Measurements from ENCODE around the gene OR52N4.

The OR52N4 gene

GRCh38 chr11:5737091-5737490, 17.0 kb upstream of the OR52N4 start:
- Histone ChIP-seq H3K4me1 (ENCODE audit: control insufficient read depth in 1 of 2, insufficient read depth in 2 of 2, low read length in 2 of 2) (no peaks in the 10 kb centered on the region), H3K4me3 (ENCODE audit: low read depth in 1 of 2, low read length in 2 of 2) (no peak overlapping the region), H3K27me3 (ENCODE audit: control insufficient read depth in 1 of 2, insufficient read depth in 2 of 2, low read length in 2 of 2) (no peaks in the 10 kb centered on the region), H3K9ac (ENCODE audit: low read depth in 1 of 2, low read length in 2 of 2) (no peak overlapping the region), H3K36me3 (ENCODE audit: control insufficient read depth in 1 of 2, insufficient read depth in 2 of 2, low read length in 2 of 2) (no peaks in the 10 kb centered on the region), H3K9me3 (ENCODE audit: control insufficient read depth in 1 of 2, low read length in 2 of 2) (no peaks in the 10 kb centered on the region), H3K27ac (ENCODE audit: low read depth, low read length) (no peak overlapping the region)

- no peaks in the 10 kb centered on the region for H3K9me3 ChIP-seq (ENCODE audit: control insufficient read depth in 1 of 2, low read length in 2 of 2)
- H3K4me1 ChIP-seq (ENCODE audit: control insufficient read depth in 1 of 2, insufficient read depth in 2 of 2, low read length in 2 of 2): no peaks in the 10 kb centered on the region
- H3K4me3 ChIP-seq (ENCODE audit: low read depth in 1 of 2, low read length in 2 of 2): no peak overlapping the region
- no peaks in the 10 kb centered on the region for H3K36me3 ChIP-seq (ENCODE audit: control insufficient read depth in 1 of 2, insufficient read depth in 2 of 2, low read length in 2 of 2)
- H3K27me3 ChIP-seq (ENCODE audit: control insufficient read depth in 1 of 2, insufficient read depth in 2 of 2, low read length in 2 of 2): no peaks in the 10 kb centered on the region
- no peak overlapping the region for H3K9ac ChIP-seq (ENCODE audit: low read depth in 1 of 2, low read length in 2 of 2)
- H3K27ac ChIP-seq (ENCODE audit: low read depth, low read length): no peak overlapping the region
Observed at GRCh38 chr11:5737670-5738392, 16.2 kb upstream of the OR52N4 start.

- H3K9ac ChIP-seq (ENCODE audit: low read depth in 1 of 2, low read length in 2 of 2): no peak overlapping the region
- H3K27ac ChIP-seq (ENCODE audit: low read depth, low read length): no peak overlapping the region
- no peaks in the 10 kb centered on the region for H3K4me1 ChIP-seq (ENCODE audit: control insufficient read depth in 1 of 2, insufficient read depth in 2 of 2, low read length in 2 of 2)
- H3K4me3 ChIP-seq (ENCODE audit: low read depth in 1 of 2, low read length in 2 of 2): no peak overlapping the region
- no peaks in the 10 kb centered on the region for H3K27me3 ChIP-seq (ENCODE audit: control insufficient read depth in 1 of 2, insufficient read depth in 2 of 2, low read length in 2 of 2)
- H3K36me3 ChIP-seq (ENCODE audit: control insufficient read depth in 1 of 2, insufficient read depth in 2 of 2, low read length in 2 of 2): no peaks in the 10 kb centered on the region
- H3K9me3 ChIP-seq (ENCODE audit: control insufficient read depth in 1 of 2, low read length in 2 of 2): no peaks in the 10 kb centered on the region
Observed at GRCh38 chr11:5738431-5738830, 15.6 kb upstream of the OR52N4 start.

- no peak overlapping the region for H3K27ac ChIP-seq (ENCODE audit: low read depth, low read length)
- no peaks in the 10 kb centered on the region for H3K27me3 ChIP-seq (ENCODE audit: control insufficient read depth in 1 of 2, insufficient read depth in 2 of 2, low read length in 2 of 2)
- no peaks in the 10 kb centered on the region for H3K4me1 ChIP-seq (ENCODE audit: control insufficient read depth in 1 of 2, insufficient read depth in 2 of 2, low read length in 2 of 2)
- no peaks in the 10 kb centered on the region for H3K9me3 ChIP-seq (ENCODE audit: control insufficient read depth in 1 of 2, low read length in 2 of 2)
- no peaks in the 10 kb centered on the region for H3K36me3 ChIP-seq (ENCODE audit: control insufficient read depth in 1 of 2, insufficient read depth in 2 of 2, low read length in 2 of 2)
- no peak overlapping the region for H3K9ac ChIP-seq (ENCODE audit: low read depth in 1 of 2, low read length in 2 of 2)
- H3K4me3 ChIP-seq (ENCODE audit: low read depth in 1 of 2, low read length in 2 of 2): no peak overlapping the region
Observed at GRCh38 chr11:5746614-5747013, 7.4 kb upstream of the OR52N4 start.

- H3K36me3 ChIP-seq (ENCODE audit: control insufficient read depth in 1 of 2, insufficient read depth in 2 of 2, low read length in 2 of 2): no peaks in the 10 kb centered on the region
- no peaks in the 10 kb centered on the region for H3K9me3 ChIP-seq (ENCODE audit: control insufficient read depth in 1 of 2, low read length in 2 of 2)
- H3K4me1 ChIP-seq (ENCODE audit: control insufficient read depth in 1 of 2, insufficient read depth in 2 of 2, low read length in 2 of 2): no peaks in the 10 kb centered on the region
- no peaks in the 10 kb centered on the region for H3K27me3 ChIP-seq (ENCODE audit: control insufficient read depth in 1 of 2, insufficient read depth in 2 of 2, low read length in 2 of 2)
- H3K9ac ChIP-seq (ENCODE audit: low read depth in 1 of 2, low read length in 2 of 2): no peak overlapping the region
- H3K4me3 ChIP-seq (ENCODE audit: low read depth in 1 of 2, low read length in 2 of 2): no peak overlapping the region
- H3K27ac ChIP-seq (ENCODE audit: low read depth, low read length): no peak overlapping the region
Observed at GRCh38 chr11:5749836-5750235, 4.2 kb upstream of the OR52N4 start.

- Histone ChIP-seq H3K27me3 (ENCODE audit: control insufficient read depth in 1 of 2, insufficient read depth in 2 of 2, low read length in 2 of 2) (no peaks in the 10 kb centered on the region), H3K36me3 (ENCODE audit: control insufficient read depth in 1 of 2, insufficient read depth in 2 of 2, low read length in 2 of 2) (no peaks in the 10 kb centered on the region), H3K27ac (ENCODE audit: low read depth, low read length) (no peak overlapping the region), H3K9me3 (ENCODE audit: control insufficient read depth in 1 of 2, low read length in 2 of 2) (no peaks in the 10 kb centered on the region), H3K4me1 (ENCODE audit: control insufficient read depth in 1 of 2, insufficient read depth in 2 of 2, low read length in 2 of 2) (no peaks in the 10 kb centered on the region), H3K9ac (ENCODE audit: low read depth in 1 of 2, low read length in 2 of 2) (no peak overlapping the region), H3K4me3 (ENCODE audit: low read depth in 1 of 2, low read length in 2 of 2) (no peak overlapping the region)
Observed at GRCh38 chr11:5767056-5767455, 13.0 kb downstream of the OR52N4 start.

GRCh38 chr11:5783255-5783654, 29.2 kb downstream of the OR52N4 start, which contains the start of gene OR52N5:
TSS of gene OR52N5 (minus strand) at chr11:5783355. CDS start at chr11:5778634, 4,721 bp downstream.
- H3K4me1 ChIP-seq (ENCODE audit: control insufficient read depth in 1 of 2, insufficient read depth in 2 of 2, low read length in 2 of 2): no peaks in the 10 kb centered on the region
- H3K27ac ChIP-seq (ENCODE audit: low read depth, low read length): no peak within 1 kb of the TSS
- no peaks in the 10 kb centered on the region for H3K9me3 ChIP-seq (ENCODE audit: control insufficient read depth in 1 of 2, low read length in 2 of 2)
- H3K9ac ChIP-seq (ENCODE audit: low read depth in 1 of 2, low read length in 2 of 2): no peak within 1 kb of the TSS
- no peaks in the 10 kb centered on the region for H3K36me3 ChIP-seq (ENCODE audit: control insufficient read depth in 1 of 2, insufficient read depth in 2 of 2, low read length in 2 of 2)
- H3K27me3 ChIP-seq (ENCODE audit: control insufficient read depth in 1 of 2, insufficient read depth in 2 of 2, low read length in 2 of 2): no peaks in the 10 kb centered on the region
- H3K4me3 ChIP-seq (ENCODE audit: low read depth in 1 of 2, low read length in 2 of 2): no peak within 1 kb of the TSS

- H3K27me3 ChIP-seq (ENCODE audit: control insufficient read depth in 1 of 2, insufficient read depth in 2 of 2, low read length in 2 of 2): no peaks in the 10 kb centered on the region
- H3K9ac ChIP-seq (ENCODE audit: low read depth in 1 of 2, low read length in 2 of 2): no peak within 1 kb of the TSS
- no peak within 1 kb of the TSS for H3K27ac ChIP-seq (ENCODE audit: low read depth, low read length)
- no peaks in the 10 kb centered on the region for H3K4me1 ChIP-seq (ENCODE audit: control insufficient read depth in 1 of 2, insufficient read depth in 2 of 2, low read length in 2 of 2)
- H3K9me3 ChIP-seq (ENCODE audit: control insufficient read depth in 1 of 2, low read length in 2 of 2): no peaks in the 10 kb centered on the region
- no peaks in the 10 kb centered on the region for H3K36me3 ChIP-seq (ENCODE audit: control insufficient read depth in 1 of 2, insufficient read depth in 2 of 2, low read length in 2 of 2)
- H3K4me3 ChIP-seq (ENCODE audit: low read depth in 1 of 2, low read length in 2 of 2): no peak within 1 kb of the TSS
Observed at GRCh38 chr11:5791165-5791564, 37.1 kb downstream of the OR52N4 start, which contains the start of gene OR52N1. TSS of gene OR52N1 (minus strand) at chr11:5791265. CDS start at chr11:5788816, 2,449 bp downstream.

- H3K4me3 ChIP-seq (ENCODE audit: low read depth in 1 of 2, low read length in 2 of 2): no peak overlapping the region
- no peaks in the 10 kb centered on the region for H3K4me1 ChIP-seq (ENCODE audit: control insufficient read depth in 1 of 2, insufficient read depth in 2 of 2, low read length in 2 of 2)
- no peaks in the 10 kb centered on the region for H3K27me3 ChIP-seq (ENCODE audit: control insufficient read depth in 1 of 2, insufficient read depth in 2 of 2, low read length in 2 of 2)
- H3K27ac ChIP-seq (ENCODE audit: low read depth, low read length): no peak overlapping the region
- H3K9me3 ChIP-seq (ENCODE audit: control insufficient read depth in 1 of 2, low read length in 2 of 2): no peaks in the 10 kb centered on the region
- H3K9ac ChIP-seq (ENCODE audit: low read depth in 1 of 2, low read length in 2 of 2): no peak overlapping the region
- no peaks in the 10 kb centered on the region for H3K36me3 ChIP-seq (ENCODE audit: control insufficient read depth in 1 of 2, insufficient read depth in 2 of 2, low read length in 2 of 2)
Observed at GRCh38 chr11:5796541-5796940, 42.5 kb downstream of the OR52N4 start.

- peaks cover 0 to 5% of the 10 kb centered on the region in 2 donors for H3K4me1 ChIP-seq (ENCODE audit: control insufficient read depth in 1 of 2, insufficient read depth in 2 of 2, low read length in 2 of 2)
- H3K9ac ChIP-seq (ENCODE audit: low read depth in 1 of 2, low read length in 2 of 2): no peak overlapping the region
- H3K9me3 ChIP-seq (ENCODE audit: control insufficient read depth in 1 of 2, low read length in 2 of 2): no peaks in the 10 kb centered on the region
- no peaks in the 10 kb centered on the region for H3K36me3 ChIP-seq (ENCODE audit: control insufficient read depth in 1 of 2, insufficient read depth in 2 of 2, low read length in 2 of 2)
- H3K27ac ChIP-seq (ENCODE audit: low read depth, low read length): no peak overlapping the region
- no peak overlapping the region for H3K4me3 ChIP-seq (ENCODE audit: low read depth in 1 of 2, low read length in 2 of 2)
- no peaks in the 10 kb centered on the region for H3K27me3 ChIP-seq (ENCODE audit: control insufficient read depth in 1 of 2, insufficient read depth in 2 of 2, low read length in 2 of 2)
Observed at GRCh38 chr11:5803982-5804381, 49.9 kb downstream of the OR52N4 start.
